ENCODE measurements around the gene ZBTB40.

The ZBTB40 gene

DNA sequence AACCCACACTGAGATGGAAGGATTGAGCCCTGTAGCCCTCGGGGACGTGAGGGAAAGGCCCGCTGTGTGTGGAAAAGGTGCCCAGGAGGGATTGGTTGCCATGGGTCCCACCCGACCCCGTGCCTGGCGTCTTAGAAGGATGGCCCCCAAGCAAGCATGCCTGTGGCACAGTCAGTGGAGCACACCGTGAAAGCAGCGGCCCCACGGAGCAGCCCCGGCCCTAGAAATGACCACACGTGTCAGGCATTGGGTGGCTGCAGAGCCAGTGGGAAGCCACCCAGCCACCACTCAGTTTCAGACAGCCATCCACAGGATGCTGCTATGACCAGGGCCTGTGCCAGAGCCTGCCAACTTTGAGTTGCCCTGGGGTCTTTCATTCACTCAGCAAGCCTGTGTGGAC is 98.4 kb downstream of the ZBTB40 start:
- H2AFZ ChIP-seq (ENCODE audit: low read depth, low read length), result no peak overlapping the region
- no peaks in the 10 kb centered on the region for H3K79me2 ChIP-seq (ENCODE audit: low read length)
- no peaks in the 10 kb centered on the region for H4K20me1 ChIP-seq (ENCODE audit: insufficient read depth, low read length)
- H3K4me1 ChIP-seq (ENCODE audit: low read length), result no peaks in the 10 kb centered on the region
- no peak overlapping the region for H3K27ac ChIP-seq (ENCODE audit: low read length)
- H3K9ac ChIP-seq (ENCODE audit: low read length), result no peak overlapping the region
- H3K4me3 ChIP-seq (ENCODE audit: low read length), result no peak overlapping the region
- H3K4me2 ChIP-seq (ENCODE audit: low read length), result no peak overlapping the region
- no peaks in the 10 kb centered on the region for H3K27me3 ChIP-seq (ENCODE audit: low read depth, low read length)
- H3K9me3 ChIP-seq (ENCODE audit: insufficient read depth, low read length), result no peaks in the 10 kb centered on the region
- H3K36me3 ChIP-seq (replicated peaks; ENCODE audit: low read depth, low read length), result no peaks in the 10 kb centered on the region
- TF ChIP-seq, protein P1, sequence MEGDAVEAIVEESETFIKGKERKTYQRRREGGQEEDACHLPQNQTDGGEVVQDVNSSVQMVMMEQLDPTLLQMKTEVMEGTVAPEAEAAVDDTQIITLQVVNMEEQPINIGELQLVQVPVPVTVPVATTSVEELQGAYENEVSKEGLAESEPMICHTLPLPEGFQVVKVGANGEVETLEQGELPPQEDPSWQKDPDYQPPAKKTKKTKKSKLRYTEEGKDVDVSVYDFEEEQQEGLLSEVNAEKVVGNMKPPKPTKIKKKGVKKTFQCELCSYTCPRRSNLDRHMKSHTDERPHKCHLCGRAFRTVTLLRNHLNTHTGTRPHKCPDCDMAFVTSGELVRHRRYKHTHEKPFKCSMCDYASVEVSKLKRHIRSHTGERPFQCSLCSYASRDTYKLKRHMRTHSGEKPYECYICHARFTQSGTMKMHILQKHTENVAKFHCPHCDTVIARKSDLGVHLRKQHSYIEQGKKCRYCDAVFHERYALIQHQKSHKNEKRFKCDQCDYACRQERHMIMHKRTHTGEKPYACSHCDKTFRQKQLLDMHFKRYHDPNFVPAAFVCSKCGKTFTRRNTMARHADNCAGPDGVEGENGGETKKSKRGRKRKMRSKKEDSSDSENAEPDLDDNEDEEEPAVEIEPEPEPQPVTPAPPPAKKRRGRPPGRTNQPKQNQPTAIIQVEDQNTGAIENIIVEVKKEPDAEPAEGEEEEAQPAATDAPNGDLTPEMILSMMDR (IDR thresholded peaks at IDR 0.05; ENCODE audit: low read depth, low read length), result no peak
- TF ChIP-seq EZH2phosphoT487 (IDR thresholded peaks at IDR 0.05; ENCODE audit: low read depth), result no peak

DNA sequence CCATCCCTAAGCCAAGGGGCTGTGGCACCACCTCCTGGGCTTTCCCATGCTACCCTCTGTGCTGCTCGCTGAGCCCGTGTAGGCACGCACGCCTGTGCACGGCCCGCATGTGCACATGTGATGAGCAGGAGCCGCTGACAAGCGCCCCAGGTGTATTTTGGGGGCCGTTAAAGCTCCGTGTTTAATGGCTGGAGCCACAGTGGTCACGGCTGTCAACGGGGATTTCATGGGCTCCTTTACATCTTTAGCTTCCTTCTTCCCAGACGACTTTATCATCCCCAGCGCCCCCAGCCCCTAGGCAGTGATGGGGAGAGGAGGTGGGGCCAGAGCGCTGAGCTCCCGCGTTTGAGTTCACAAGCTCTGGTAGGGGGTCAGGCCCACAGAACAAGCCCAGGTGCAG is 99.9 kb downstream of the ZBTB40 start:
- TF ChIP-seq, protein P1 (IDR thresholded peaks at IDR 0.05; ENCODE audit: low read depth, low read length), result no peak
- TF ChIP-seq EZH2phosphoT487 (IDR thresholded peaks at IDR 0.05; ENCODE audit: low read depth), result no peak
- Histone ChIP-seq H3K4me3 (ENCODE audit: low read length) (no peak overlapping the region), H3K79me2 (ENCODE audit: low read length) (no peaks in the 10 kb centered on the region), H3K27ac (ENCODE audit: low read length) (no peak overlapping the region), H3K4me1 (ENCODE audit: low read length) (no peaks in the 10 kb centered on the region), H4K20me1 (ENCODE audit: insufficient read depth, low read length) (no peaks in the 10 kb centered on the region), H3K9me3 (ENCODE audit: insufficient read depth, low read length) (no peaks in the 10 kb centered on the region), H3K9ac (ENCODE audit: low read length) (no peak overlapping the region), H2AFZ (ENCODE audit: low read depth, low read length) (no peak overlapping the region), H3K36me3 (replicated peaks; ENCODE audit: low read depth, low read length) (no peaks in the 10 kb centered on the region), H3K4me2 (ENCODE audit: low read length) (no peak overlapping the region), H3K27me3 (ENCODE audit: low read depth, low read length) (no peaks in the 10 kb centered on the region)

DNA sequence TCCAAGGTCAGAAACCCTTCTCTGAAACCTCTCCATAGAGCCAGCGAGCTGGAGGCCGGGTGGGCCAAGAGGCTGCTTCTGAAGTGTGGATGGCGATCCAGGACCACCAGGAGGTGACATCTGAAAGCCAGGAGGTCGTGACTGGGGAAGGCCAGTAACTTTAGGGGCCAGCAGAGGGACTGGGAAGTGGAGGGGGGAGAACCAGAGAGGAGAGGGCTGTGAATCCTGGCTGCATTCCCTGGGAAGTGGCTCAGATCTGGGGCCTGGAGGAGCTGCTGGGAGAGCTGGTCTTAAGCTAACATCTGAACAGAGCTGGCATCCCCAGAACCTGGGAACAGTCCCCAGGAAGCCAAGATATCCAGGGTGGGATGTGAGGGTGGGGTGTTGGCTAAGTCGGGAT is 100.4 kb downstream of the ZBTB40 start:
- H2AFZ ChIP-seq (ENCODE audit: low read depth, low read length), result no peak overlapping the region
- H3K9me3 ChIP-seq (ENCODE audit: insufficient read depth, low read length), result no peaks in the 10 kb centered on the region
- H3K36me3 ChIP-seq (replicated peaks; ENCODE audit: low read depth, low read length), result no peaks in the 10 kb centered on the region
- H4K20me1 ChIP-seq (ENCODE audit: insufficient read depth, low read length), result no peaks in the 10 kb centered on the region
- H3K4me1 ChIP-seq (ENCODE audit: low read length), result no peaks in the 10 kb centered on the region
- no peak overlapping the region for H3K4me3 ChIP-seq (ENCODE audit: low read length)
- H3K79me2 ChIP-seq (ENCODE audit: low read length), result no peaks in the 10 kb centered on the region
- H3K9ac ChIP-seq (ENCODE audit: low read length), result no peak overlapping the region
- H3K27ac ChIP-seq (ENCODE audit: low read length), result no peak overlapping the region
- TF ChIP-seq EZH2phosphoT487 (IDR thresholded peaks at IDR 0.05; ENCODE audit: low read depth), result no peak
- TF ChIP-seq, protein P1 (IDR thresholded peaks at IDR 0.05; ENCODE audit: low read depth, low read length), result no peak
- H3K4me2 ChIP-seq (ENCODE audit: low read length), result no peak overlapping the region
- no peaks in the 10 kb centered on the region for H3K27me3 ChIP-seq (ENCODE audit: low read depth, low read length)

DNA sequence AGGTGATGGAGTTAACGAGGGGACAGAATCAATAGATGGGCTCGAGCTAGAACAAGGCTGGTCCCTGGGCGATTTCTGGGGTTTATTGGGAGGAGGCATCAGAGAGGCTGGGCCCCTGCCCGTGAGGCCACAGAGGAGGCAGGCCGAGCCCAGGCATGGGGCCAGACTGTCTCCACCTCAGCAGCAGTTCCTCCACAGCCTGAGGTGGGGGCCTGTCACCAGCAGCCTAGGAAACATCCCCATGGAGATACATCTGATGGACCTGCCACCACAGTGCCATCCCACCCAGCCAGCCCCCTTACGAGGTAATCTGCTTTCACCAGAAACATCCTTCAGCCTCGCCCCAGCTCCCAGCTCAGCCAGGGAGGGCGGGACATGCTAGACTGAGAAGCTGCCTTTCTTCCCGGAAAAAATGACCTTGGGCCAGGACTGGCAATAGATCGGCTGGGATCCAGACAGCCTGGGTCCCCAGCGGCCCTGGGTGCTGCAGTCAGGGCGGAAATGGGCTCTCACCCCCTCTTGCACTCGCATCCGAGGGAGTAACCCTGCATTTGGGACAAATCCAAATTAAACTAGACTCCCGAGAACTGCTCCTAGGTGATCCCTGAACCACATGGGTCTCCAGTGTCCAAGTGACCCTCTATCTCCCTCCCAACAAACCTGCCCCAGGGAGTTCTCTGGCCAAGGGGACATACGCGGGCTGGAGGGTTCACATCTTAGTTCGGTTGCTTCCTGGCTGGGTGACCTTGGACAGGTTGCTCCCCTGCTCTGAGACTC is 101.6 kb downstream of the ZBTB40 start:
- Histone ChIP-seq H3K9me3 (ENCODE audit: insufficient read depth, low read length) (no peaks in the 10 kb centered on the region), H3K4me3 (ENCODE audit: low read length) (no peak overlapping the region), H3K27me3 (ENCODE audit: low read depth, low read length) (no peaks in the 10 kb centered on the region), H3K4me2 (ENCODE audit: low read length) (no peak overlapping the region), H3K9ac (ENCODE audit: low read length) (no peak overlapping the region), H3K79me2 (ENCODE audit: low read length) (no peaks in the 10 kb centered on the region), H3K4me1 (ENCODE audit: low read length) (no peaks in the 10 kb centered on the region), H4K20me1 (ENCODE audit: insufficient read depth, low read length) (no peaks in the 10 kb centered on the region), H3K36me3 (replicated peaks; ENCODE audit: low read depth, low read length) (no peaks in the 10 kb centered on the region), H3K27ac (ENCODE audit: low read length) (no peak overlapping the region), H2AFZ (ENCODE audit: low read depth, low read length) (no peak overlapping the region)
- no peak for TF ChIP-seq EZH2phosphoT487 (IDR thresholded peaks at IDR 0.05; ENCODE audit: low read depth)
- TF ChIP-seq, protein P1 (IDR thresholded peaks at IDR 0.05; ENCODE audit: low read depth, low read length), result no peak

Measured in OCI-LY3 (cell line).